Nephron (organoid): ENCODE measurements around the gene ZG16B.

Experiments used
- H3K27ac Mint-ChIP-seq, 3 experiments: 2 replicates each; pipeline ENCODE4 v1.8.0; 2020; ENCODE audit warnings: mixed read lengths in 3 of 3, mild to moderate bottlenecking in 2 of 3, moderate library complexity in 1 of 3
- H3K27me3 Mint-ChIP-seq: 2 replicates; pipeline ENCODE4 v1.8.0; 2021; ENCODE audit warnings: low read depth, mild to moderate bottlenecking, moderate library complexity, mixed read lengths
- H3K36me3 Mint-ChIP-seq: 2 replicates; pipeline ENCODE4 v1.8.0; 2020; ENCODE audit warnings: low read depth, mixed read lengths
- H3K4me1 Mint-ChIP-seq: 2 replicates; pipeline ENCODE4 v1.8.0; 2020; ENCODE audit warnings: mixed read lengths
- H3K4me3 Mint-ChIP-seq, 3 experiments: 2 replicates each; pipeline ENCODE4 v1.8.0; 2020; ENCODE audit warnings: mild to moderate bottlenecking in 3 of 3, mixed read lengths in 3 of 3, moderate library complexity in 2 of 3
- H3K9me3 Mint-ChIP-seq: 2 replicates; pipeline ENCODE4 v1.8.0; 2020; ENCODE audit warnings: mixed read lengths
- TF ChIP-seq, protein P1 (sequence below), 3 experiments: fragments of 200-600 bp; sonication (generic); IDR thresholded peaks; one replicate each; pipeline ENCODE4 v1.5.0; 2021; ENCODE audit warnings: antibody characterized with exemption in 3 of 3; ENCODE audit not compliant: unreplicated experiment in 3 of 3

ZG16B gene

DNA sequence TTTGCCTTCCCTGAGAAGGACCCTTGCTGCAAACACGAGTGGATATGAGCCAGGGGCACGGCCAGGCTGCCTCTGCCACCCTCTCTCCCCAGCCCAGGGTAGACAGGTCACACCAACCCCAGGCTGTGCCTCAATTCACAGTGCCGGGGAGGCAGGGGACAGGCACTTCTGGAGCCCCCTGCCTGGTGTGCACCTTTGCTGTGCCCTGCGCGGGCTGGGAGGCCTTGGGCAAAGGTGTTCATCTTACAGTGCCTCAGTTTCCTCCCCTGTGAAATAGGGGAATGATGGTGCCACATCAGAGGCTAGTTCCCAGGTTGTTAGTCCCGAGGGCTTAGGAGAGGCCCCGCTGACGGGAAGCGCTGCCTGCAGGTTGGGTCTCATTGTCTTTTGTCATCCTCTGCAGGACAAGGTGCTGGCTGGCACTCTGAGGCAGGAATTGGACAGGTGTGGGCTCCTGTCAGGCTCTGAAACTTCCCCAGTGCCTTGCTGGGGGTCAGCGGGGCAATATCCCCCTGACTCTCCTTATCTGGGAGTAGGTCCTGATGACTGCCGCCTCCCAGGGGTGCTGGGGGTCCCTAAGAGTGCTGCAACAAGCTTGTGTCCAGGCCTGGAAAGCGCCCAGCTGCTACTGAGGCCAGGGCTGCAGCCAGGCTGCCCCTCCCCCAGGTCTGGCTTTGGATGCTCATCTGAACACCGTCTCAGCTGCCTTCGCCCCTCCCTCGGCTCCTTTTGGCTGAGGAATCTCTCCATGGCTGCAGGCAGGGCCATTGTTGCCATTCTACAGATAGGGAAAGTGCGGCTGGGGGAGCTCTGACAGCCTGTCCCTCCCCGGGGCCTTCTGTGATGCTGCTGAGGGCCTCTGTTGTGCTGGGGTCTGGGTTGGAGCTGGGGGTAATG is 9.9 kb upstream of the ZG16B start:
- Mint-ChIP-seq H3K36me3 (no peaks in the 10 kb centered on the region), H3K4me1 (no peaks in the 10 kb centered on the region), H3K9me3 (no peaks in the 10 kb centered on the region)

DNA sequence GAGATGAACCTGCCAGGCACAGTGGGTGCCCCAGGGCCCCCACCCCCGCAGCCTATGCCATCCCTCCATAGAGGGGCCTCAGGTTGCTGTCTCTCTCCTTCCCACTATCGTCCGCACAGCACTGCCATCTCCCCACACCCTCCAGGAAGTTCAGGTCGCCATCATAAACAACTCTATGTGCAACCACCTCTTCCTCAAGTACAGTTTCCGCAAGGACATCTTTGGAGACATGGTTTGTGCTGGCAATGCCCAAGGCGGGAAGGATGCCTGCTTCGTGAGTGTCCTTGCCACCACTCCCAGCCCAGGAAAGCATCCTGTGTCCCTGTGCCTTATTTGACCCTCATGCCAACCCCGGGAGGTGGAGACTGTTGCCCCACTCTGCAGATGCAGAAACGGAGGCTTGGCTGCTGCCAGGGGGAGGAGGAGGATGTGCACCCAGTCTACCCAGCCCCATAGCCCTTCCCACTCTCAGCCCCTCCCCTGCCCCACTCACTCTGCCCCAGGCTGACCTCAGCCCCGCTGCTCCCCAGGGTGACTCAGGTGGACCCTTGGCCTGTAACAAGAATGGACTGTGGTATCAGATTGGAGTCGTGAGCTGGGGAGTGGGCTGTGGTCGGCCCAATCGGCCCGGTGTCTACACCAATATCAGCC is 9.1 kb upstream of the ZG16B start:
- peaks cover 6% of the 10 kb centered on the region for H3K27me3 Mint-ChIP-seq
- TF ChIP-seq, protein P1, sequence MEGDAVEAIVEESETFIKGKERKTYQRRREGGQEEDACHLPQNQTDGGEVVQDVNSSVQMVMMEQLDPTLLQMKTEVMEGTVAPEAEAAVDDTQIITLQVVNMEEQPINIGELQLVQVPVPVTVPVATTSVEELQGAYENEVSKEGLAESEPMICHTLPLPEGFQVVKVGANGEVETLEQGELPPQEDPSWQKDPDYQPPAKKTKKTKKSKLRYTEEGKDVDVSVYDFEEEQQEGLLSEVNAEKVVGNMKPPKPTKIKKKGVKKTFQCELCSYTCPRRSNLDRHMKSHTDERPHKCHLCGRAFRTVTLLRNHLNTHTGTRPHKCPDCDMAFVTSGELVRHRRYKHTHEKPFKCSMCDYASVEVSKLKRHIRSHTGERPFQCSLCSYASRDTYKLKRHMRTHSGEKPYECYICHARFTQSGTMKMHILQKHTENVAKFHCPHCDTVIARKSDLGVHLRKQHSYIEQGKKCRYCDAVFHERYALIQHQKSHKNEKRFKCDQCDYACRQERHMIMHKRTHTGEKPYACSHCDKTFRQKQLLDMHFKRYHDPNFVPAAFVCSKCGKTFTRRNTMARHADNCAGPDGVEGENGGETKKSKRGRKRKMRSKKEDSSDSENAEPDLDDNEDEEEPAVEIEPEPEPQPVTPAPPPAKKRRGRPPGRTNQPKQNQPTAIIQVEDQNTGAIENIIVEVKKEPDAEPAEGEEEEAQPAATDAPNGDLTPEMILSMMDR (IDR thresholded peaks at IDR 0.05; ENCODE audit: unreplicated experiment in 3 of 3) = no peak
- no peak overlapping the region for H3K27ac Mint-ChIP-seq
- no peak overlapping the region for H3K4me3 Mint-ChIP-seq
- no peaks in the 10 kb centered on the region for H3K4me1 Mint-ChIP-seq
- H3K9me3 Mint-ChIP-seq = no peaks in the 10 kb centered on the region
- H3K36me3 Mint-ChIP-seq = no peaks in the 10 kb centered on the region

More for the DNA sequence above, 9.9 kb upstream of the ZG16B start:
- Mint-ChIP-seq H3K27me3 (peaks cover 4% of the 10 kb centered on the region), H3K4me3 (no peak overlapping the region), H3K27ac (no peak overlapping the region)
- TF ChIP-seq, protein P1 (IDR thresholded peaks at IDR 0.05; ENCODE audit: unreplicated experiment in 3 of 3) = no peak

DNA sequence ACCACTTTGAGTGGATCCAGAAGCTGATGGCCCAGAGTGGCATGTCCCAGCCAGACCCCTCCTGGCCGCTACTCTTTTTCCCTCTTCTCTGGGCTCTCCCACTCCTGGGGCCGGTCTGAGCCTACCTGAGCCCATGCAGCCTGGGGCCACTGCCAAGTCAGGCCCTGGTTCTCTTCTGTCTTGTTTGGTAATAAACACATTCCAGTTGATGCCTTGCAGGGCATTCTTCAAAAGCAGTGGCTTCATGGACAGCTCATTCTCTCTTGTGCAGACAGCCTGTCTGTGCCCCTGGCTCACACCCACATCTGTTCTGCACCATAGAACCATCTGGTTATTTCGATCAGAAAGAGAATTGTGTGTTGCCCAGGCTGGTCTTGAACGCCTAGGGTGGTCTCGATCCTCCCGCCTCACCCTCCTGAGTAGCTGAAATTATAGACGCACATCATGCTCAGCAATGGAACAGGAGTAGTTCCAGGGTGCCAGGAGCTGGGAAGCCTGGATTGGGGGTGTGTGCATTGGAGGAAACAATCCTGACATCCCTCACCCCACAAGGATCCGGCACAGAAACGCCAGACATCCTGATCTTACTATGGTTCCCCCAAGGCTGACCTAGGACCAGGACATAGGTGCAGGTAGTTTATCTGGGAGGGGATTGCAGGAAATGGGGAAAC is 8.5 kb upstream of the ZG16B start:
- Mint-ChIP-seq H3K4me3 (no peak overlapping the region), H3K27ac (no peak overlapping the region), H3K9me3 (no peaks in the 10 kb centered on the region), H3K27me3 (peaks cover 10% of the 10 kb centered on the region), H3K4me1 (no peaks in the 10 kb centered on the region), H3K36me3 (no peaks in the 10 kb centered on the region)
- TF ChIP-seq, protein P1 (IDR thresholded peaks at IDR 0.05; ENCODE audit: unreplicated experiment in 3 of 3) = no peak

DNA sequence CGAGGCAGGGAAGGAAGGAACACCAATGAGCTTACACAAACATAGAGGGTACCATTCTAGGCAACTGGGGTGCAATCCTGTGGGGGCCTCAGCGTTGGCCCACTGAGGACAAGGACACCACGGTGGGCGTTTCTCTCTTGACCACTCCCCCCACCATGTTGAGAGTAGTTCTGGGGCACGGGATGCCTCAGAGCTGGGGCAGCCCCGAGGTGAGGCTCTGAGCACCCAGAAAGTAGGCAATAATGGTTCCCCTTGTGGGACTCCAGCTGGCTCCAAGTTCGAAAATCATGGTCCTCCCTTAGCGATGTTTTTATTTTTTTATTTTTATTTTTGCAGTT is 8.0 kb upstream of the ZG16B start:
- no peak overlapping the region for H3K4me3 Mint-ChIP-seq
- H3K27ac Mint-ChIP-seq = no peak overlapping the region
- TF ChIP-seq, protein P1 (IDR thresholded peaks at IDR 0.05; ENCODE audit: unreplicated experiment in 3 of 3) = no peak
- H3K9me3 Mint-ChIP-seq = no peaks in the 10 kb centered on the region
- H3K36me3 Mint-ChIP-seq = no peaks in the 10 kb centered on the region
- H3K27me3 Mint-ChIP-seq = peaks cover 10% of the 10 kb centered on the region
- no peaks in the 10 kb centered on the region for H3K4me1 Mint-ChIP-seq

DNA sequence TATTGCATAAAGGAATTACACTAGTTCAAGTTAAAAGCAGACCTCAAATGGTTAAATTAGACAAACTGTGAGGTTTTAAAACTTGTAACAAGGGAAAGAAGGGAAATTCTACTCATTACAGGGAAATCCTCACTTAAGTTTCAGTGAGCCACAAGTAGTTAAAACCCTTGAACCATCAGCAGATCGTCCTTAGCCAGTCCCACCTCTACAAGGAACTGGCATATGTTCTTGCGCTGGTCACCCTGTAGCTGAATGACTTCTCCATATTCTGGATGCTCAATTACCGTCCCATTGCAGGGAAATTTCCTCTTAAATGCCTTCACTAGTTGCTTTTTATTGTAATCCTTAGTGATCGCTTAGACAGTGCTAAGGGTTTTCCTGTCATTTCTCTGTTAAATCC is 7.6 kb upstream of the ZG16B start:
- TF ChIP-seq, protein P1 (IDR thresholded peaks at IDR 0.05; ENCODE audit: unreplicated experiment in 3 of 3) = no peak
- no peak overlapping the region for H3K4me3 Mint-ChIP-seq
- H3K36me3 Mint-ChIP-seq = no peaks in the 10 kb centered on the region
- H3K9me3 Mint-ChIP-seq = no peaks in the 10 kb centered on the region
- H3K4me1 Mint-ChIP-seq = no peaks in the 10 kb centered on the region
- peaks cover 10% of the 10 kb centered on the region for H3K27me3 Mint-ChIP-seq
- H3K27ac Mint-ChIP-seq = no peak overlapping the region
